Measurements from ENCODE around the gene TNNI3K.

TNNI3K gene

DNA sequence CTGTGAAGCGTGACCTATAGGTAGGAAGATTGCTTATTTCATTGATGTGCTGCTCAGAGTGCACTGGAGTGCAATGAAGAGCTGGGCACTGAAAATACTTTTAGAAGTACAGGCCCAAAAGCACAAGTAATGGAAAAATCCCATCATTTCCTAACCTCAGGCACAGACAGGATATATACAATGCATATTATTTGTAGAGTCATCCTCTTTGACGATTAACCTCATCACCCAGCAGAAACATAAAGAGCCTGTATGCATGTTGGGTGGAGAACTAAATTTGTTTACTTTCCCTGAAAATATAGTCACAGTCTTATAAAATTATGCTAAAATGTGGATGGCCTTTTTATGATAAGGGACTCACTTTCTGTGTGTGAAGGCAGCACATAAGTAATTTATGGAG, 98.1 kb downstream of the TNNI3K start:
- Histone ChIP-seq H3K36me3 (ENCODE audit: insufficient read depth, low read length) (no peaks in the 10 kb centered on the region), H3K9ac (ENCODE audit: low read length) (no peak overlapping the region), H4K20me1 (ENCODE audit: insufficient read depth, low read length) (no peaks in the 10 kb centered on the region), H2AFZ (ENCODE audit: low read length) (no peak overlapping the region), H3K27ac (ENCODE audit: low read depth, low read length, poor library complexity, severe bottlenecking) (no peak overlapping the region), H3F3A (ENCODE audit: insufficient read depth, low read length) (no peaks in the 10 kb centered on the region), H3K4me3 (ENCODE audit: low read depth, low read length, poor library complexity, severe bottlenecking) (no peak overlapping the region), H3K9me3 (ENCODE audit: low read length) (no peaks in the 10 kb centered on the region), H3K27me3 (ENCODE audit: insufficient read depth, low read length) (no peaks in the 10 kb centered on the region), H3K79me2 (ENCODE audit: insufficient read depth, low read length) (no peaks in the 10 kb centered on the region), H3K4me2 (ENCODE audit: low read length) (no peak overlapping the region), H3K9me2 (ENCODE audit: low read depth, low read length) (no peaks in the 10 kb centered on the region), H3K4me1 (ENCODE audit: insufficient read depth, low read length, severe bottlenecking) (no peaks in the 10 kb centered on the region)
- TF ChIP-seq EZH2 (IDR thresholded peaks at IDR 0.05; ENCODE audit: borderline replicate concordance, low read length) (no peak), CTCF (IDR thresholded peaks at IDR 0.05; ENCODE audit: low read length) (no peak)

DNA sequence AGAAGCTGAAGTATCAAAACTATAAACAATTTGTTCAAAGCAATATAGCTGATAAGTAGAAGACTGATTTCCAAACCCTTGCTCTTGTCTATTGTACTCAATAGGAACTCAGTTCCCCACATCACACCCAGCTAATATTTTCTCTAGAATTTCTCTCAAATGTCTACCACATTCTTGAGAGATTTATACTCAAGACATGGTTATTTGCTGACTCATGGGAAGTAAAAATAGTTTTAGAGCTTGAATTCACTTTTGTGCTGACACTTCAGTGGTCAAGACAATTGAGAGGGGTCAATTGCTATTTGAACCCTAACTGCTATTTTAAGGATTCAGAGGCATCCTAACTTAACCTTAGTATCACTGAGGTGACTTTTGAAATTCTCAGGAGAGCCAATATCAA, 99.0 kb downstream of the TNNI3K start:
- H2AFZ ChIP-seq (ENCODE audit: low read length): no peak overlapping the region
- no peaks in the 10 kb centered on the region for H3K27me3 ChIP-seq (ENCODE audit: insufficient read depth, low read length)
- H3K9ac ChIP-seq (ENCODE audit: low read length): no peak overlapping the region
- H3K79me2 ChIP-seq (ENCODE audit: insufficient read depth, low read length): no peaks in the 10 kb centered on the region
- H3K4me2 ChIP-seq (ENCODE audit: low read length): no peak overlapping the region
- TF ChIP-seq EZH2 (IDR thresholded peaks at IDR 0.05; ENCODE audit: borderline replicate concordance, low read length): no peak
- no peak for TF ChIP-seq CTCF (IDR thresholded peaks at IDR 0.05; ENCODE audit: low read length)
- no peaks in the 10 kb centered on the region for H3K4me1 ChIP-seq (ENCODE audit: insufficient read depth, low read length, severe bottlenecking)
- H3K9me2 ChIP-seq (ENCODE audit: low read depth, low read length): no peaks in the 10 kb centered on the region
- no peaks in the 10 kb centered on the region for H3K36me3 ChIP-seq (ENCODE audit: insufficient read depth, low read length)
- H3F3A ChIP-seq (ENCODE audit: insufficient read depth, low read length): no peaks in the 10 kb centered on the region
- no peaks in the 10 kb centered on the region for H3K9me3 ChIP-seq (ENCODE audit: low read length)
- H4K20me1 ChIP-seq (ENCODE audit: insufficient read depth, low read length): no peaks in the 10 kb centered on the region
- H3K4me3 ChIP-seq (ENCODE audit: low read depth, low read length, poor library complexity, severe bottlenecking): no peak overlapping the region
- H3K27ac ChIP-seq (ENCODE audit: low read depth, low read length, poor library complexity, severe bottlenecking): no peak overlapping the region

- no peaks in the 10 kb centered on the region for H3K4me1 ChIP-seq (ENCODE audit: insufficient read depth, low read length, severe bottlenecking)
- no peak for TF ChIP-seq CTCF (IDR thresholded peaks at IDR 0.05; ENCODE audit: low read length)
- no peak for TF ChIP-seq EZH2 (IDR thresholded peaks at IDR 0.05; ENCODE audit: borderline replicate concordance, low read length)
- no peak overlapping the region for H3K27ac ChIP-seq (ENCODE audit: low read depth, low read length, poor library complexity, severe bottlenecking)
- no peaks in the 10 kb centered on the region for H4K20me1 ChIP-seq (ENCODE audit: insufficient read depth, low read length)
- H2AFZ ChIP-seq (ENCODE audit: low read length): no peak overlapping the region
- no peaks in the 10 kb centered on the region for H3K9me2 ChIP-seq (ENCODE audit: low read depth, low read length)
- no peaks in the 10 kb centered on the region for H3K9me3 ChIP-seq (ENCODE audit: low read length)
- no peaks in the 10 kb centered on the region for H3F3A ChIP-seq (ENCODE audit: insufficient read depth, low read length)
- no peak overlapping the region for H3K4me3 ChIP-seq (ENCODE audit: low read depth, low read length, poor library complexity, severe bottlenecking)
- no peaks in the 10 kb centered on the region for H3K79me2 ChIP-seq (ENCODE audit: insufficient read depth, low read length)
- no peaks in the 10 kb centered on the region for H3K27me3 ChIP-seq (ENCODE audit: insufficient read depth, low read length)
- no peak overlapping the region for H3K4me2 ChIP-seq (ENCODE audit: low read length)
- no peaks in the 10 kb centered on the region for H3K36me3 ChIP-seq (ENCODE audit: insufficient read depth, low read length)
- no peak overlapping the region for H3K9ac ChIP-seq (ENCODE audit: low read length)
Observed at GRCh38 chr1:74340656-74341055, 105.5 kb downstream of the TNNI3K start.

All from OCI-LY1 (cell line).